ENCODE data around the gene TMEM59.

DNA sequence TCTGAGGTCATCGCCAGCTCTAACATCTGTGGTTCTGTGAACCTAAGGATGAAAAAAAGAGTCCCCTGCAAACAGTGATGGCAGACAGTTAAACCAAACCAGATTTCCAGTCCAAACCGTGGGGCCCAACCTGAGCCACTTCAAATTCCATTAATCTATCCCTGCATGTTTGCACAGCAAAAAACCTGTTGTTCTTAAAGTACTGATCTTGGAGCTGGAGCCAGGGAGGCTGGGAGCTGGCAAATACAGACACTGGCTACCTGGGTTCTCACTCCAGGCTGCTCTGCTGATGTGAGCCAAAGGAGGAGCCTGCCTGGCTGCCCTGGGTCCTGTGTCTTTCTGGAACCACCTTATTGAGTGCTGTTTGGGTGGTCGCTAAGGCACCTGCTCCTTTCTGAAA lies 51.4 kb downstream of the TMEM59 start:
- TF ChIP-seq GATA2 (IDR thresholded peaks at IDR 0.05; ENCODE audit: low read depth, low read length) = no peak
- no peak for TF ChIP-seq GATA3 (IDR thresholded peaks at IDR 0.05; ENCODE audit: low read depth, low read length)
